ENCODE measurements around the gene QSOX2. TPM values are rescaled to one million over a fixed set of nuclear protein-coding genes. Genes with fewer than 3 reads are reported as not detected.

QSOX2 gene
- total RNA-seq, 1 experiment from 2014 or later = 20.5 TPM

- no peaks in the 10 kb centered on the region for H3K36me3 Mint-ChIP-seq (ENCODE audit: insufficient read depth, unreplicated experiment)
- intact Hi-C loops (cut with micrococcal nuclease; ENCODE audit: unreplicated experiment) = no loop called here
- H3K4me3 Mint-ChIP-seq (ENCODE audit: low read depth, unreplicated experiment) = no peak overlapping the region
- no TSS peak for BruUV-seq (replicated peaks)
- DNase-seq = no peak
- H3K27ac Mint-ChIP-seq (ENCODE audit: unreplicated experiment) = no peak overlapping the region
- no peaks in the 10 kb centered on the region for H3K4me1 Mint-ChIP-seq (ENCODE audit: low read depth, unreplicated experiment)
- no peak for TF ChIP-seq CTCF (IDR thresholded peaks at IDR 0.05; ENCODE audit: unreplicated experiment)
- H3K27me3 Mint-ChIP-seq (ENCODE audit: unreplicated experiment) = peaks cover 63% of the 10 kb centered on the region
- CTCF ChIA-PET = no interaction called here
- H3K9me3 Mint-ChIP-seq (ENCODE audit: low read depth, unreplicated experiment) = no peaks in the 10 kb centered on the region
These were observed 28.5 kb upstream of the QSOX2 start for GRCh38 chr9:136273921-136274785.

GRCh38 chr9:136273244-136273865 is 27.7 kb upstream of the QSOX2 start:
- H3K27me3 Mint-ChIP-seq (ENCODE audit: unreplicated experiment) = peaks cover 71% of the 10 kb centered on the region
- TF ChIP-seq CTCF (IDR thresholded peaks at IDR 0.05; ENCODE audit: unreplicated experiment) = no peak
- DNase-seq = no peak
- H3K36me3 Mint-ChIP-seq (ENCODE audit: insufficient read depth, unreplicated experiment) = no peaks in the 10 kb centered on the region
- intact Hi-C loops (cut with micrococcal nuclease; ENCODE audit: unreplicated experiment) = no loop called here
- no peak overlapping the region for H3K27ac Mint-ChIP-seq (ENCODE audit: unreplicated experiment)
- no peak overlapping the region for H3K4me3 Mint-ChIP-seq (ENCODE audit: low read depth, unreplicated experiment)
- BruUV-seq (replicated peaks) = no TSS peak
- CTCF ChIA-PET = no interaction called here
- H3K9me3 Mint-ChIP-seq (ENCODE audit: low read depth, unreplicated experiment) = no peaks in the 10 kb centered on the region
- no peaks in the 10 kb centered on the region for H3K4me1 Mint-ChIP-seq (ENCODE audit: low read depth, unreplicated experiment)

DNA sequence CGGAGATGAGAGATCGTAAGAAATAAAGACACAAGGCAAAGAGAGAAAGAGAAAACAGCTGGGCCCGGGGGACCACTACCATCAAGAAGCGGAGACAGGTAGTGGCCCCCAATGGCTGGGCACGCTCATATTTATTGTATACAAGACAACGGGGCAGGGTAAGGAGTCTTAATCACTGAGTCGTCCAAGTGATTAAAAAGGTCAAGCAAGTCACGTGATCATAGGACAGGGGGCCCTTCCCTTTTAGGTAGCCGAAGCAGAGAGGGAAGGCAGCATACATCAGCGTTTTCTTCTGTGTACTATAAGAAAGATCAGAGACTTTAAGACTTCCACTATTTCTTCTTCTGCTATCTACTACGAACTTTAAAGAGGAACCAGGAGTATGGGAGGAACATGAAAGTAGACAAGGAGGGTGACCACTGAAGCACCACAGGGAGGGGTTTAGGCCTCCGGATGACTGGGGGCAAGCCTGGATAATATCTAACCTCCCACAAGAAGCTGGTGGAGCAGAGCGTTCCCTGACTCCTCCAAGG is 24.6 kb upstream of the QSOX2 start:
- peaks cover 57% of the 10 kb centered on the region for H3K27me3 Mint-ChIP-seq (ENCODE audit: unreplicated experiment)
- no TSS peak for BruUV-seq (replicated peaks)
- H3K4me3 Mint-ChIP-seq (ENCODE audit: low read depth, unreplicated experiment) = no peak overlapping the region
- CTCF ChIA-PET = no interaction called here
- no peaks in the 10 kb centered on the region for H3K9me3 Mint-ChIP-seq (ENCODE audit: low read depth, unreplicated experiment)
- no peaks in the 10 kb centered on the region for H3K36me3 Mint-ChIP-seq (ENCODE audit: insufficient read depth, unreplicated experiment)
- DNase-seq = no peak
- intact Hi-C loops (cut with micrococcal nuclease; ENCODE audit: unreplicated experiment) = no loop called here
- H3K4me1 Mint-ChIP-seq (ENCODE audit: low read depth, unreplicated experiment) = no peaks in the 10 kb centered on the region
- TF ChIP-seq CTCF (IDR thresholded peaks at IDR 0.05; ENCODE audit: unreplicated experiment) = no peak
- H3K27ac Mint-ChIP-seq (ENCODE audit: unreplicated experiment) = no peak overlapping the region

DNA sequence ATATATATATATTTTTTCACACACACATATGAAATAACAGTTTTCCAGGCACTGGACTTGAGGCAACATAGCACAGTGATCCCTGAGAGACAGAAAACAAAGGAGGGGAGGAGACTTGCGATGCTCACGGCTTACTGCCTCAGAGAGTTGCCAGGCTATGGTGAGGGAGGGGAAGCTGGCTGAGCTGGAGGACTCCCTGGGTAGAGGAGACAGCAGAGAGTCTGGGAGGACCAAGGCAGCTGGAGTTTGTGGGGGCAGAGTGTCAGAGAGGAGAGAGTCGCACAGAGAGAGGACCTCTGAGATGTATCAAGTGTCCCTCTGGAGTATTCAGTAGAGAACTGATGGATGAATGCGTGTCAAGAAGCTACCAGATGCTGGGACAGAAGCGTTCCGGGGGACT is 23.1 kb upstream of the QSOX2 start:
- Mint-ChIP-seq H3K36me3 (ENCODE audit: insufficient read depth, unreplicated experiment) (no peaks in the 10 kb centered on the region), H3K9me3 (ENCODE audit: low read depth, unreplicated experiment) (no peaks in the 10 kb centered on the region), H3K4me1 (ENCODE audit: low read depth, unreplicated experiment) (no peaks in the 10 kb centered on the region), H3K4me3 (ENCODE audit: low read depth, unreplicated experiment) (no peak overlapping the region), H3K27ac (ENCODE audit: unreplicated experiment) (no peak overlapping the region), H3K27me3 (ENCODE audit: unreplicated experiment) (peaks cover 49% of the 10 kb centered on the region)
- CTCF ChIA-PET = interaction anchor here (0.6 kb wide), 1 partner anchor 432 kb away, joined by 5 read pairs; no protein-coding TSS in a partner anchor
- no peak for DNase-seq
- no peak for TF ChIP-seq CTCF (IDR thresholded peaks at IDR 0.05; ENCODE audit: unreplicated experiment)
- no TSS peak for BruUV-seq (replicated peaks)
- intact Hi-C loops (cut with micrococcal nuclease; ENCODE audit: unreplicated experiment) = no loop called here

Data from Calu3 (cell line).